ENCODE measurements around the gene BRINP1.

Gene BRINP1

GRCh38 chr9:119368681-119369581, at the start of gene BRINP1:
TSS of gene BRINP1 (minus strand) at chr9:119369435. CDS start at chr9:119313355, 56,080 bp downstream.
- no peak for DNase-seq (ENCODE audit: low read depth in 1 of 2, low spot score in 1 of 2)

GRCh38 chr9:119418721-119419120, 49.5 kb upstream of the BRINP1 start:
- DNase-seq (ENCODE audit: low read depth in 1 of 2, low spot score in 1 of 2): no peak

- no peak for DNase-seq (ENCODE audit: low read depth in 1 of 2, low spot score in 1 of 2)
Observed at GRCh38 chr9:119416793-119417192, 47.6 kb upstream of the BRINP1 start.

GRCh38 chr9:119412399-119412798, 43.2 kb upstream of the BRINP1 start:
- no peak for DNase-seq (ENCODE audit: low read depth in 1 of 2, low spot score in 1 of 2)

- no peak for DNase-seq (ENCODE audit: low read depth in 1 of 2, low spot score in 1 of 2)
Observed at GRCh38 chr9:119409552-119409951, 40.3 kb upstream of the BRINP1 start.

GRCh38 chr9:119400606-119401005, 31.4 kb upstream of the BRINP1 start:
- no peak for DNase-seq (ENCODE audit: low read depth in 1 of 2, low spot score in 1 of 2)

- no peak for DNase-seq (ENCODE audit: low read depth in 1 of 2, low spot score in 1 of 2)
Observed at GRCh38 chr9:119398350-119398749, 29.1 kb upstream of the BRINP1 start.

GRCh38 chr9:119391878-119392277, 22.6 kb upstream of the BRINP1 start:
- DNase-seq (ENCODE audit: low read depth in 1 of 2, low spot score in 1 of 2): no peak

GRCh38 chr9:119375892-119376291, 6.7 kb upstream of the BRINP1 start:
- no peak for DNase-seq (ENCODE audit: low read depth in 1 of 2, low spot score in 1 of 2)

- no peak for DNase-seq (ENCODE audit: low read depth in 1 of 2, low spot score in 1 of 2)
Observed at GRCh38 chr9:119372951-119373350, 3.7 kb upstream of the BRINP1 start.

- no peak for DNase-seq (ENCODE audit: low read depth in 1 of 2, low spot score in 1 of 2)
Observed at GRCh38 chr9:119370816-119371215, 1.6 kb upstream of the BRINP1 start.

GRCh38 chr9:119369680-119370366, 588 bp upstream of the BRINP1 start:
- DNase-seq (ENCODE audit: low read depth in 1 of 2, low spot score in 1 of 2): no peak

GRCh38 chr9:119368179-119368578, 1.1 kb downstream of the BRINP1 start:
- DNase-seq (ENCODE audit: low read depth in 1 of 2, low spot score in 1 of 2): no peak

- no peak for DNase-seq (ENCODE audit: low read depth in 1 of 2, low spot score in 1 of 2)
Observed at GRCh38 chr9:119367683-119368075, 1.6 kb downstream of the BRINP1 start.

GRCh38 chr9:119366909-119367682, 2.1 kb downstream of the BRINP1 start:
- no peak for DNase-seq (ENCODE audit: low read depth in 1 of 2, low spot score in 1 of 2)

GRCh38 chr9:119365291-119366027, 3.8 kb downstream of the BRINP1 start:
- DNase-seq (ENCODE audit: low read depth in 1 of 2, low spot score in 1 of 2): no peak

GRCh38 chr9:119360237-119360636, 9.0 kb downstream of the BRINP1 start:
- no peak for DNase-seq (ENCODE audit: low read depth in 1 of 2, low spot score in 1 of 2)

GRCh38 chr9:119357336-119358096, 11.7 kb downstream of the BRINP1 start:
- no peak for DNase-seq (ENCODE audit: low read depth in 1 of 2, low spot score in 1 of 2)

GRCh38 chr9:119349351-119349825, 19.8 kb downstream of the BRINP1 start:
- no peak for DNase-seq (ENCODE audit: low read depth in 1 of 2, low spot score in 1 of 2)
